Stimulated activated CD8-positive, alpha-beta memory T cell treated with anti-CD3 and anti-CD28 coated beads, Interleukin-12 subunit alpha, Interleukin-12 subunit beta, amount 100 ng/mL, for 4 hours (primary cell): ENCODE measurements around the gene SEC23A.
"Not testable (repeated sequence)": the region's sequence is repeated elsewhere in the genome, so short reads cannot be mapped to it uniquely, and the experiment has no call there.

Experiments
- DNase-seq: peaks from one replicate; pipeline ENCODE4 v3.0.0-alpha.2; 2020; ENCODE audit warnings: low read depth

The SEC23A gene

DNA sequence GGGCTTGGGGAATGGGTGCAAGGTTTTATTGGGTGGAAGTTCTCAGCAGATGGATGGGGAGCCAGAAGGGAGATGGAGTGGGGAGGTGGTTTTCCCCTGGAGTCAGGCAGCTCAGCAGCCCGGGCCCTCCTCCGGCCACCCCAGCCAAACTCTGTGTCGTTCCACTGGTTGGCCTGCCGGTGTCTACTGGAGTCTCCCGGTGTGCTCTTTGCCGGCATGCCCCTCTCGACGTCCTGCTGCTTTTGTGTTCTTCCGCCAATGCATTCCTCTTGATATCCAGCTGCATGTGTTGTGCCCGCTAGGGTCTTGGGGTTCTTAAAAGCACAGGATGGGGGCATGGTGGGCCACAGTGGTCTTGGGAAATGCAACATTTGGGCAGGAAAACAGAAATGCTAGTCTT, 72.8 kb downstream of the SEC23A start:
- DNase-seq: no peak

DNA sequence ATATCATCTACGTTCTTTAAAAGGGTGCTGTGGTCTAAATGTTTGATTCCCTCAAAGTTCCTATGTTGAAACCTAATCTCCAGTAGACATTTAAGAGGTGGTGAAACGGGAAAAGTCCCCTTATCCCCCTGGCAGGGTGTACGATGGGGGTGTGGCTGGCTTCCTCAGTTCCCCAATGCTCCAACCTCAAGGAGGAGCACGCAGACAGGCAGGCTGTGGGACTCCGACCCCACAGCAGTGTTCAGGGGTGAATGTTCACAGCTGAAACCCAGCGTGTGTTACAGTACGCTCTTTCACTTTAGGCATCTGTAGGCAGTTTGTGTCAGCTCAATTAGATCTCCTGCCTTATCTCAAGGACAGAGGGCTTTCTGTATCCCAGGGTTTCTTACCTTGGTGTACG, 73.2 kb downstream of the SEC23A start:
- DNase-seq: no peak

DNA sequence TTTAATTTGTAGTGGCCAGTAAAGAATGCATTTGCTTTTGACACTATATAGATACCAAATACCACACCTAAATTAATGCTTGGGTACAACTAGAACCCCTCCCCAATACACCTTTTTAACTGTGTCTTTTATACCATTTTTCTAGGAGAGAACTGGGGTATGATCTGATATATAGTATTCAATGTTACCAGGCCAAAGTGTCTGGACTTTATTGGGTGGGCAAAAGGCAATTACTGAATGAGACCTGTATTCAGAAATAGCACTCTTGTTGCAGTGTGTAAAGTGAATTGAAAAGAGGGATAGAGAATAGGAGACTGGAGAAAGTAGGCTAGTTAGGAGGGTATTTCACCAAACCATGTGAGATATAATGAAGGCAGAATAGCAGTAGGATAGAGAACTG, 74.4 kb downstream of the SEC23A start:
- DNase-seq: no peak

DNA sequence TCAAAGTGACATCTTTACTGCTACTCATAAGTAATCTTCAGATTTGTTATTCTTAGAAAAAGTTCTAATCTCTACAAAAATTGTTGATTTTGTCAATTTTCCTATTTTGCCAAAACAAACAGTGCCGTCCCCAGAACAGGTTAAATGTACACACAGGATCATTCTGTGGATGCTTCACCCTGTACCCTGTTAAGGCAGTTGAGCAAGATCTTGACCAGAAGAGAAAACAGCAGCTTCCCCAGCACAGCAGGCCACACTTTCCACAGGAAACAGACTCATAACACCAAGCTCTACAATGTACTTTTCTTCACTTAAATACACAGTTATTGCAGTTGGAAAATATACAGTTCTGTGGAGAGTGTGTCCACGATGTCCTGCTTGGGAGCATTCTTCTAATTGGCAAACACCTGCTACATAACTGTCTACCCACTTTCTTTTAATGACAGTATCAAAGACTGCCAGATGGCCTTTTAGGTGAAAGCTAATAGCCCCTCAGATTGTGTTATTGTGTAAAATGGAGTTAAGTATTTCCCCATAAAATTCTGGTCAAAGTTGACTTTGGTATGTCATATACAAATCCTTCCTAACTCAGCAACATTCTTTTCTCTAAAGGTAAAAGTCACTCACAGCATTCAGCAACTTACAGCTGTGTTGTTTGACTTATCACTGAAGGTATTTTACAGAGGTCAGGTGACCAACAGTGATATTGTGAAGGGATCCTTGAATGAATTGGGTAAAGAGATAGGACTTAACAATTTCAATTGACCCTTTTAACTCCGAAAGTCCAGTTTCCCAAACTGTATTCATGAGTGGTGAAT, 77.0 kb downstream of the SEC23A start:
- DNase-seq: no peak

DNA sequence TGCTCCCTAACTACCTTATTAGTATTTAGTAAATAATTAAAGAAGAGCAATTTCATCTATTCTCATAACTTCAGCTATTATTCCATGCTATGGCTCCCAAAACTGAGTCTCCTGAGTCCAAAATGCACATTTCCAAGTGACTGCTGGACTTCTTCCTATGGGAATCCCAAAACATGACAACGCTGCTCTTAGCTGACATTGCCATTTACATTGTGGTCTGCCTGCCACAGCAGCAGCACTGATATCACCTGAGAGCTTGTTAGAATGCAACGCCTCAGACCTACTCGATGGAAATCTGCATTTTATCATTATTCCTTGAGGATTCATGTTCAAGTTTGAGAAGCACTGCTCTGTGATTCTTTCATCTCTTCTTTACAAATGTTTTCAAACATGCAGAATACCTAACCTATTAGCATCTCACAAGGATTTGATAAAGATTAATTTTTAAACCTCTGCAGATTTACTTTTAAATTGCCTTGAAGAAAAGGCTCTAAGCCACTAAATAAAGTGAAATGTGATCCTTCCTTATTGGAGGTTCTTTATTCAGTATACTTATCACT, 77.7 kb downstream of the SEC23A start:
- no peak for DNase-seq

DNA sequence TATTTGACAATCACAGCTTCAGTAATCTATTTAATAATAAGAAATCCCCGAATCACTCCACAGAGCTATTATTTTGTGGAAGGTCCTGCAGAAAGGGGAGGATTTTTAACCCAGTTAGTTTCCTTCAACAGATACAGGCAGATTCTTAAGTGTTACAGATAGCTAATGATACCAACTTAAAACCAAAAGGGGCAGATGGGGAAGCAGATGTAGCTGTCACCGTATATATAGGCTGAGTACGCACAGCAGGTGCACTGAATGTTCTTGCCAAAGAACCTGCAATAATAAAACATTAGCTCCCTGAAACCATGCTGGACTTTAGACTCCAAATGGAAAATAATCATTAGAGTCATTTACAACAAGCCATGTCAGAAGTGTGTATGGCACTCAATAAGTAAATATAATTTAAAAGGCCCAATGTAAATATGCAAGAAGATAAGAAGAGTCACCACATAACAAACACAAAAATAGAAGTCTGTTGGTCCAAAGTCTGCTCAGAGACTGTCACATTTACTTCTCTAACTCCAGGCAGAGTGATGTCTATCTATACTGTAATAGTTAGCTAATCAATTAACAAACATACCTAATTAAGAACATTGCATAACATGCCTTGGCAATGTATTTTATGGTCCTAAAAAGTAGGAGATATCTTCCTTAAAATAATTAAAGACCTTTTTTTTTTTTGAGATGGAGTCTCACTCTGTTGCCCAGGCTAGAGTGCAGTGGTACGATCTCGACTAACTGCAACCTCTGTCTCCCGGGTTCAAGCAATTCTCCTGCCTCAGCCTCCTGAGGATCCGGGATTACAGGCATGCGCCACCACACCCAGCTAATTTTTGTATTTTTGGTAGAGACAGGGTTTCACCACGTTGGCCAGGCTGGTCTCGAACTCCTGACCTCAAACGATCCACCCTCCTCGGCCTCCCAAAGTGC, 78.8 kb downstream of the SEC23A start:
- no peak for DNase-seq

DNA sequence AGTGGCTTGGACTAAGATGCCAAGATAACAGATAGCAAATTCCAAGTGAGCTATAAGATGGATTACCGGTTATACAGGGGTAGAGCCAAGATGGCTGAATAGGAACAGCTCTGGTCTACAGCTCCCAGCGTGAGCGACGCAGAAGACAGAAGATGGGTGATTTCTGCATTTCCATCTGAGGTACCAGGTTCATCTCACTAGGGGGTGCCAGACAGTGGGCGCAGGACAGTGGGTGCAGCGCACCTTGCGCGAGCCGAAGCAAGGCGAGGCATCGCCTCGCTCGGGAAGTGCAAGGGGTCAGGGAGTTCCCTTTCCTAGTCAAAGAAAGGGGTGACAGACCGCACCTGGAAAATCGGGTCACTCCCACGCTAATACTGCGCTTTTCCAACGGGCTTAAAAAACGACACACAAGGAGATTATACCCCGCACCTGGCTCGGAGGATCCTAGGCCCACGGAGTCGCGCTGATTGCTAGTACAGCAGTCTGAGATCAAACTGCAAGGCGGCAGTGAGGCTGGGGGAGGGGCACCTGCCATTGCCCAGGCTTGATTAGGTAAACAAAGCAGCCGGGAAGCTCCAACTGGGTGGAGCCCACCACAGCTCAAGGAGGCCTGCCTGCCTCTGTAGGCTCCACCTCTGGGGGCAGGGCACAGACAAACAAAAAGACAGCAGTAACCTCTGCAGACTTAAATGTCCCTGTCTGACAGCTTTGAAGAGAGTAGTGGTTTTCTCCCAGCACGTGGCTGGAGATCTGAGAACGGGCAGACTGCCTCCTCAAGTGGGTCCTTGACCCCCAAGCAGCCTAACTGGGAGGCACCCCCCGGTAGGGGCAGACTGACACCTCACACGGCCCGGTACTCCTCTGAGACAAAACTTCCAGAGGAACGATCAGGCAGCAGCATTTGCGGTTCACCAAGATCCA, 85.7 kb downstream of the SEC23A start:
- not testable (repeated sequence) for DNase-seq

DNA sequence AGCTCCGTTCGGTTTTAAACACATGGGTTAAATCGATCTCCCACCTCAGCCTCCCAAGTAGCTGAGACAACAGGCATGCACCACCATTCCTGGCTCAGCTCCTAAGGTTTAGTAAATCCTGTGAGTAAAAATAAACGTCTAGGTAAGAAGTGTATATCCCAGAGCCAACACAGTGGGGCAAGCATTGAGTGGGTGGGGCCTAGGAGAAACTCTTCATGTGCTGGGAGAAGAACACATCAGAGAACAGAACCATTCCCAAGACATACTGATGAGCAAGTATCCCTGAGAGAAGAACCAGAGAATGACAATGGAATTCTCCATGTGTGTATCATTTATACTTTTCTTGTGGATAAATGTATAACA, 86.3 kb downstream of the SEC23A start:
- DNase-seq: no peak

DNA sequence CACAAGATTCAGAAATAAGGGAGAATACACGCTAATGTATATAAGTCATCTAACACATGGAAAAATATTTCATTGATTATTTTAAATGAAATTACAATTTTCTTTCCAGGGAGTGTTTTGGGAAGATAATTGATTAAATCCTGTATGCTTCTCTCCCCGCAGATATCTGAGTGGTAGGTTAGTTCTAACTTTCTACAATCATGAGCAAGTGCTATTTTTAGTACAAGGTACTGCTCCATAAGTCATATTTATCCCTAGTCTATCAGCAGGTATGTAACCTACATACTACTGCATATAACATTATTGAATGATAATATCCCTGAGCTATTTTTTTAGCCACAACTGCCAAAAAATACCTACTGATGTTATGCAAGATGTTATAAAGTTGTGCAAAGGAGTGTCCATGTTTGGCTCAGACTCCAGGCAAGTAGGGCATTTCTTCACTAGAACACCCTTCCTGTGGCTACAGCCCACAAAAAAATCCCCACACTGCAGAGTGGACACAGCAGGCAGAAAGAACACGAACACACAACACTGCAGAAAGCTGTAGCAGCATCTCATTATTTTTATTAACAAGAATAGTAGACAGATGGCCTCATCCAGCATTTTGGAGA, 87.0 kb downstream of the SEC23A start:
- DNase-seq: no peak

DNA sequence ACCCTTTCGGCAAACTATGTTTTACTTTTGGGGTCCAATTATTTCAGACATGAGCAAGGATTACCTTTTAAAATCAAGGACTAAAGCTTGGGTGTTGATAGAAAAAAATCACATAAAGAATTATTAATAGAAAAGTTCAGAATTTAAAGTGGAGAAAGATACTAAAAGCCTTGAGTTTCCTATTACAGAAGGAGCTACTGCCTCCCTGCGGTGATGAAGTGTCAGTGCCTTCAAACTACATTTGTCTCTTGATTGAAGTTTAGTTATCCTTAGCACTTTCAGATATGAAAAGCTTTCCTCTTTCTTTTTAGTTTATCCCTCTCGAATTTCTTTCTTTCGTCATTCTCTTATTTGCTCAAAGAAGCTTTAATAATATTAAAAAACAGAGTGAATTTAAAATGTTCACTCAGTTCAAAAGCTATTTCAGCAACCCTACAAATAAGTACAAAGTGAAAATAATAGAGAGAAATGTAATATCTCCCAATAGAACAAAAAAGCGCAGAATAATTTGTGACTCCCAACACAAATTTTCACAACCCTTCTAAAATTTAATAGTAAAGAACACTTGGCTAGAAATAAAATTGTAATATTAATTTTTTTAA, 87.6 kb downstream of the SEC23A start:
- no peak for DNase-seq

DNA sequence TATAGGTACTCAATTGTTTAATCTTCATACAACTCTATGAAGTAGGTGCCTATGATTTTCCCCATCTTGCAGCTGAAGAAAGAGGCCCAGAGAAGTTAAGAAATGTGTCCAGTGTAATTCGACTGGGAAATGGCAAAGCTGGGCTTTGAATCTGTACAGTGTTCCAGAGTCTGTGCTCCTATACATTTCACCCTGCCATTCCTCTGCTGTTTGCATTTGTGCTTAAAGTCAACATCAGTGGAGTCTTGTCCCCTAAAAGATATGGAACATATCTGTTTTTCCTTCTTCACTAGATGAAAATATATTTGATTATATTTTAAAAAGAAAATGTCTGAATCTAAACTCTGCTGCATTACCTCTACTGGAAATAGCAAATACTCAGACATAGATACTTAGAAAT, 88.6 kb downstream of the SEC23A start:
- DNase-seq: no peak

DNA sequence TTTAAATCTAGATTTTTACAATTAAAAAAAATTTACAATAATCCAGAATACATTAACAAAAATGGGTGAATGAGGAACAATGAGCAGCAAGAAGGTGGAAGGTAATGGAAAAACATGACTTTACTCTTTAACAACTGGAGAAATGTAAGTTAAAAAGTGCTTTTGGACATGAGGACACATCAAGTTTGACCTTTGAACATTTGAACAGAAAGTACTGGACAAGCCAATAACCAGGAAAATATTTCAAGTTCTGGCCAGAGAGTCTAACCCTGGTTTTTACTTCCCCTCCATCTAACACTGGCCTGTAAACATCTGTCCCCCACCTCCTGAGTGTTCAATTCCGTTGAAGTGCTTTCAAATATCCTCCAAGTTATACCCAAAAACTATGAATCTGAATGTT, 94.1 kb downstream of the SEC23A start:
- DNase-seq: not testable (repeated sequence)

DNA sequence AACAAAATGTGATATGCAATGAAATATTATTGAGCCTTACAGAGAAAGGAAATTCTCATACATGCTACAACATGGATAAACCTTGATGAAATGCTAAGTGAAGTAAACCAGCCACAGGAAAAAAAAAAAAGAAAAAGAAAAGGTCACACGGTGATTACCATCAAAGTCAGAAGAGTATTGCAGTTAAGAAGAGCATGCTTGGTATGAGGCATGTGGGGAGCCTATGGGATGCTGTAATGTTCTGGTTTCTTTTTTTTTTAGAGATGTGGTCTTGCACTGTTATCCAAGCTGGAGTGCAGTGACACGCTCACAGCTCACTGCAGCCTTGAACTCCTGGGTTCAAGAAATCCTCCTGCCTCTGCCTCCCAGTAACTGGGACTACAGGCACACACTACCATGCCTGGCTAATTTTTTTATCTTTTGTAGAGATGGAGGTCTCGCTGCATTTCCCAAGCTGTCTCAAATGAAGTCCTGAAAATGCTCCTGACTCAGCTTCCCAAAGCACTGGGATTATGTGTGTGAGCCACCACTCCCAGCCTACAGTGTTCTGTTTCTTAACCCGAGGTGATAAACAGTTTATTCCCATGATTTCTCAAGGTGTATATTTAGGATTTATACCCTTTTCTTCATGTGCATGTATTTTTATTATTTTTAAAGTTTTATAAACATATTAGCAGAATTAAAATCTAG, 96.2 kb downstream of the SEC23A start:
- DNase-seq: no peak

DNA sequence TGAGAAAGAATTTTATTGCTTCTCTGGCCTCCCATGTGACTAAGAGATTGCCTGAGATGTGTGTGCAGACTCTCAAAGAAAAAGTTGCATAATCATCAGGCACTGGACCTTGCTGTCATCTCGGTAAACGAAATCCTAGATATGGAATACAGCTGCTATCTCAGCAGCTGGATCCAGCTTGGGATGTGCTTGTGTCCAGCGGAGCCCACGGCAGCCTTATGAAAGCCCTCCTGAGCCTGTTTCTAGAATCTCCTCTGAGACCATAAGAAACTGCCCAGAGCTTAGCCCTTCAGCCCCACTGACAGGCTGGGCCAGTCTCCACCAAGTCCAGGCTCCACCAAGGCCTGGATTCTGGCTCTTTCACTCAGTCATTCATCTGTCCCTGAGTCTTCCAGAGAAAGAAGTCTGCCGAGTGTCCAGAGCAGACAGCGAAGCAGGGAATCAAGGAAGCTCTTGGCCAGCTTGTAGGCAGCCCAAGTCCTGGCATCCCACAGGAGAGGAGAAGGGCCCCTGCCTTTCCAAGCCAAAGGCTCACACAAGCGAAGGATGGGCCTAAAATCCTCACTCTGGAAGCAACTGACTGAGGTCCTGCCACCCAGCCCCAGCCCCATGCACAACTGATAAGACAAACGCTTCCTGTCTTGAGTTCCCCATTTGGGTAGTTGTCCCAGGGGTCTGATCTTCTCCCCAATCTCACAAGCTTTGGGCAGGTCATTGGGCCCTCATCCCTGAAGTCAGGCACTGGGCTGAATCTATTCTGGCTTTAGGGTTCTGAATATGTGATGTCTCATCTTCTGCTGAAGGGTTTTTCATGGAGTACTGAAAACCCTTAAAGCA, 97.8 kb downstream of the SEC23A start:
- no peak for DNase-seq

DNA sequence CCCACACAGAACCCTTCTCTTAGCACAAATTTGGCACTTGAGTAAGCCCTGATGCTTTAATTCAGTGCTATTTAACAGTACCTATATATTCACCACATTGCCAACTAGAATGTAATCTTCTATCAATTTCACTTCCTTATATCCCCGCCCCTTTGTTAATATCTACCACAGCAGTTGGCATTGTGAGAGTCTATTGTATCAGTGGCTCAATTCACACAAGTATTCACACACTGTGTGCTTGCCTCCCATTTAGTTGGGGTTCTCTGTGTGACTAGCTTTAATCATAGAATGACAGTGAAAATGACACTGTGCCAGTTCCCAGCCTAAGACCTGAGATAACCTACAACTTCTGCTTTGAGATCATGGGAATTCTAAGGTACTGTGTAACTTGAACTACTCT, 103.1 kb downstream of the SEC23A start:
- no peak for DNase-seq

DNA sequence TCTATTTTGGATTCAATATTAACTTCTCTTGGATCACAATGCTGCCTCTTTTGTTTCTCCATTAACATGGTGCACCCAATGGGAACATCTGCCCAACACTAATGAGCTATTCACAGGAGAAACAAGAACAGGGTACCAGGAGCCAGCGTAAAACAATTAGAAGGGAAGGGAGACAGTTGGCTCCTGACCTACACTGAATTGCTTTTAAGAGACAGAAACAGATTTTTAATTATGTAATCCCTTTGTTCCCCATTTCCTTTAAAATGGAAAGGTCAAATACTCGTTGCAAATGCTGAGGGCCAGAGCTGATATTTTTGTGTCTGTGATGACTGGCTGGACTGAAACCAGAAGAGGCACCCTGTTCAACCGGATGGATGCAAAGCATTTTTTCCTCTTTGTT, 108.3 kb downstream of the SEC23A start:
- DNase-seq: no peak

DNA sequence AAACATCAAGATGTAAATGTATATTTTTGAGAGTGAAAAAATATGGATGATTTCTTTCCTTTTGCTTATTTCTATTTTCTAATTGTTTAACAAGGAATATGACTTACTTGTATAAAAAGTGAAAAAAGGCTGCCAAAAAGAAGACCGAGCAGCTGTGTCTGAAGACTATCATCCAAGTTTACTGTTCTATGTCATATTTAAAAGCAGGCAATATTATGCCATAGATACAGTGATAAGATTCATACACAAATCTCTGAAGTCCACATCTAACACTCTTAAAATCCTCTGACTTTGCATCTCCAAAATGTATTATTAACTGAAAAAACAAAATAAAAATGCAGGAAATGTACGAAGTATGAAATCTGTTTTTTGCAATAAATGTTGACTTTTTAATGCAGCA, 109.1 kb downstream of the SEC23A start:
- DNase-seq: no peak

DNA sequence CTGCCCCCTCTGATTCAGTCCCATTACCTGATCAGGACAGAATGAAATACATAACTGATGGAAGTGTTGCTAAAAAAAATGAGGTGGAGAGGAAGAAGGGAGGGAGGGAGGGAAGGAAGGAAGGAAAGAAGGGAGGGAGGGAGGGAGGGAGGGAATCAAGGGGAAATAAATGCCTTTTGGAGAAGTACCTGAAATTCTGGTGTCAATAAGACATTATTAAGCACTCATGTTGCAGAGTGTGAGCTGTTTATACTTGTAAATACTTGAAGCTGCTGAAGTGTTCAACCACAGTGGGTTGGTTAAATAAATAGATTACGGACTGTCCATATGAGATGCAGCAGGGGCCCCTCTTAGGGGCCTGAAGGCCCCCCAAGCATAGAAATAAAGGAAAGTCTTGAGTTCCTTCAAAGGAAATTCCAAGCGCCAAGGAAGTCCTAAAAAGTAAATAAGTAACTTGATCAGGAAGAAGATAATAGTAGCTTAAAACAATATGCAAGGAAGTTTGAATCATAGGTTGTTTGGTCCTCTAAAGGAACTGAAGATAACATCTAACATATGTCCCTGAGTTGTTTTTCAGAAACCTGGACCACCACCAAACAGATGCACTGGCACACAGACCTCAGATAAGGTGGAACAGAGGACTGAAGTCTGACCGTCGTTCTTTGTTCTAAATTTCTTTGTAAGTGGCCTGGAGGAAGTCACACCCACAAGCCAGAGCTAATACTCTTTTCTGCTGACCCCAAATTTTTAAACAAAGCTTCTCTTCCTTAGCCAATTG, 110.8 kb downstream of the SEC23A start:
- DNase-seq: no peak

DNA sequence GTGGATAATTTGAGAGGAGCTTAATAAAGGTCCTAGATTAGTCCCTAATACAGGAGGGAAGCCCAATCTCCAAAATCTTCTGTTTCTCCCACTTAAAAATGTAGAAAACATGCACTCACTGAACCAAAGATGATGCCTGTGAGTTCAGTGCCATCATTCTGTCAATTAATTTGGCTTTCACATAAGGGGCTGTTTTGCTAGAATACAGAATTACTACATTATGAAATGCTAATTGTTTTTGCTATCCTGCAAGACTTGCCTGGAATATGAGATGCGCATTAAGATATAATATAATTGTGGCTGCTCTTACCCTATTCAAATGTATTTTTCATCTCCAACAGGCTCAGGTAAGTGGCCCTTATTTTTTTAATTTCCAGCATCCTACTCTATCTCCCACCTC, 111.7 kb downstream of the SEC23A start:
- no peak for DNase-seq
